HG03520 (cell line): ENCODE measurements around the gene KAZN.

Experiments used
- ATAC-seq: cut with Tn5 transposase; IDR thresholded peaks from one replicate; pipeline ENCODE4 v1.9.1; 2021; ENCODE audit warnings: mild to moderate bottlenecking, moderate library complexity; ENCODE audit not compliant: unreplicated experiment

Gene KAZN

DNA sequence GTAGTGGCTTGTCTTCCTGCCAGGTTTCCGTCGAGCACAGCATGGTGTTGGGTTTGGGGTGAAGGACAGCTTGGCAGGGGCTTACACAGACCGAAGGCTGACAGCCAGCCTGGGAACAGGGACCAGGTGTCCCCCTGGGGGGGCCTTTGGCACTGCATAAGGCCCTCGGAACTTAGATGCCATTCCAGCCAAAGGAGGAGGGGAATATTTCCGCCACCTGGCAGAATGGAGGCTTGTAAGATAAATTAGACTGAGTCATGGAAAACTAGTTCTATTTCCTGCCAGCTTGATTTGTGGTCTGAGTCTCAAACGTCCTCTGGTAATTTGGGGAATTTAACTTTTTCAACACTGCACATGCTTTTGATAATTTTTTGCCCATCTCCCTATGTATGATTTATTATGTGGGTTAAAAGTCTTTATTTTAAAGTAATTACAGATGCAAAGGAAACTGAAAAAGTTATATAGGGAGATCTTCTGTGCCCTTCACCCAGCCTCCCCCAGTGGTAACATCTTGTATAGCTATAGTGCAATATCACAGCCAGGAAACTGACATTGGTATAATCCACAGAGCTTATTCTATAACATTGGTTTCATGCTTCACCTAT is 543.6 kb downstream of the KAZN start:
- no peak for ATAC-seq

DNA sequence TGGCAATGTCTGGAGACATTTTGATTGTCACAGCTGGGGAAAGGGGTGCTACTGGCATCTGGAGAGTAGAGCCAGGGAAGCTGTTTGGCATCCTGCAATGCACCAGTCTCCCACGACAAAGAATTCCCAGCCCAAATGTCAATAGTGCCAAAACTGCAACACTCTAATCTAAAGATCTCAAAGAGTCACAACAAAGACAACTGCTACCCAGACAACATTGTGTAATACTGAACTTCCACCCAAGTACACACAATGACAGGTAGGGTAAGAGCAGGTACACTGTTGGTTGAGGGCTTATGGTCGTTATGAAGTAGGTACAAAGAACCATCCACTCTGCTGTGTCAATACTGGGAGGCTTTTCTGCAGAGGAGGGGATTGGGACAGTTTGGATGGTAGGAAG is 546.8 kb downstream of the KAZN start:
- ATAC-seq = no peak

- ATAC-seq = no peak
Measured at GRCh38 chr1:15146142-15146680, 547.7 kb downstream of the KAZN start.

GRCh38 chr1:15146971-15147376 is 548.5 kb downstream of the KAZN start:
- no peak for ATAC-seq

DNA sequence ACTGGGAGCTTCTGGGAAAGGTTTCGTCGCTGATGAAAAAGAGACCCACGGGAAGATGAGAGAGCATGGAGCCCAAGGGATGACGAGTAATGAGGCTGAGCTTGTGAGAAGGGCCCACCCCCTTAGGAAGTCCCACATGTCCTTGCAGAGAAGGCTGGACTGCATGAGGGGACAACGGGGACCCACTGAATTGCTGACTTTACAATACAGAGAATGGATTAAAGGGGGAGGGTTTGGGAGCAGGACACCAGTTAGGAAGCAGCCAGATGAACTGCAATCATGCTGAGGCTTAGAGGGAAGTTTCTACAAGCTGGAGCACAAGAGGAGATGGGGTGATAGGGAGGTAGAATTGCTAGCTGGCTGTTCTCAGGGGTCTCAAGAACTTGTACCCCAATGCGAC is 549.5 kb downstream of the KAZN start:
- ATAC-seq = no peak

DNA sequence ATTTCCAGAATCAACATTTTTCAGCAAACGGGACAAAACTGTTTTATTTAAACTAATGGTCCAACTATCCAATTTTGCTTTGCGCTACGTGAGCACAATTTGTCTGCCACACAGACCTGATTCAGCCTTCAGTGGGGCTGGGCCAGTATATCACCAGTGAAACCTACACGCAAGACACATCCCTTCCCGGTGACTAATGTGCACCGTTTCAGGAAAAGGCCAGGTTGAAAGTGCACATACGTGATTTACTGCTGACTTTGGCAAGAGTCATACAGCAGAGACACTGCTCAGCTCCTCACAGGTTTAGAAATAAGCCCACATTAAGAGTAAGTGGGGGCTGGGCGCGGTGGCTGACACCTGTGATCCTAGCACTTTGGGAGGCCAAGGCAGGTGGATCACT is 550.0 kb downstream of the KAZN start:
- no peak for ATAC-seq

GRCh38 chr1:15148941-15149340 is 550.5 kb downstream of the KAZN start:
- no peak for ATAC-seq

DNA sequence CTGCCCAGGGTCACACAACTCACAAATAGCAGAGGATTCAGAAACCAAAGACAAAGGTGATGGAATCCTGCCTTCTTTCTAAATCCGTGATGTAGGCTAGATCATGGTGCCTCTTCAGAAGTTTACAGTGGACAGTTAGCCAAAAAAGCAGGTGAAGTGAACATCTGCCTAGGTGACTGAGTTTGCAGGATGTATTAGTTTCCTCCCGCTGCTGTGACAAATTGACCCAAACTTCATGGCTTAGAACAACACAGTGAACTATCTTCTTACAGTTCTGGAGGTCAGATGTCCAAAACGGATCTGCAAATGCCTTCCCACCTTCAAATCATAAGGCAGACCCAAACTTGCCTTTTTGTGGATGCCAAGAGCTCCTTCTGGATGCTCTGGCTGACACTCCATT is 551.9 kb downstream of the KAZN start:
- no peak for ATAC-seq

DNA sequence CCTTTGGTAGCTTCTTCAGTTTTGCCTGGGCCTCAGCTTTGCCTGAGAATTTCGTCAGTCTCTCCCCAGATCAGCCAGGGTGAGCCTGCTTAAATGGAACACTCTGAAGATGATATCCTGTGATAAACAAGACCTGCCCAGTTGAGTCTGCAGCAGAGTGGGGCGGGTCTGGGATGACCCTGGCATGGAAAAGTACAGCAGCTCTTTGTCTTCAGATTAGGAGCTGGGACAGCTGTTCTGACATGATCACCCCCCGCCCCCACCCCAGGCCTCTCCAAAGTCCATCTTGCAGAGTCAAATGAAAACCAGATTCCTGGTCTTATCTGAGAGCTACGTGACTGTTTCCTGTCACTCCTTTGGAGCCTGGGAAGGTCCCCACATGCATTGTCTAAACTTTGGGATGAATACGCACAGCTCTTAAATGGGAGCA is 552.9 kb downstream of the KAZN start:
- no peak for ATAC-seq

GRCh38 chr1:15151871-15152270 is 553.4 kb downstream of the KAZN start:
- no peak for ATAC-seq

GRCh38 chr1:15152318-15153183 is 554.1 kb downstream of the KAZN start:
- no peak for ATAC-seq

DNA sequence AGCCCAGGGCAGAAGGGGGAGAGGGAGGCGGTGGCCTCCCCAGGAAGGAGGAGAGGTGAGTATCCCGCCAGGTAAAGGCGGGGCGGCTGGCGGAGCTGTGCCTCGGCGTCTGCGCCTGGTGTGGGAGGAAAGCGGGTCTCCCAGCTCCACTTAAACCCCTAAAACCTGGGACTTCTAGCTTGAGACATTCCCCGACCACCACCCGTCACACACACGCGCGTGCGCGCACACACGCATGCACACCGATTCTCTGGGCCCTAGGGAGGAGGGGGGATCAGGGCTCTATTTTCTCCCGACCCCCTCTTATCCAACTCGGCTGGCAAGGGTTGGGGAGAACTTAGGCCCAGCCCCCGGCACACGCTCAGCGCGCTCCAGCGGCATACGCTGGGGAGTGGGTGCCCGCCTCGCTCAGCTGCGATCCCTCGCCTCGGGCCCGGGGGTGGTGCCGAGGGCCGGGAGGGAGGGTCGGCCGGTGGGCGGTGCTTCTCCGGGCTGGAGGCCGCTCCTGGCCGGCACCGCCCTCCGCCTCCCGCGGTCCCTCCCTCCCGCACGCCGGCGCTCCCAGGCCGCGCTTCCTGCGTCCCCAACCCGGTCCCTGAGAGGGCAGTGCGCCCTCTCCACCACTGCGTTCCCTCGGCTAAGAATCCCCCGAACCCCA is 554.8 kb downstream of the KAZN start, which contains the start of gene TMEM51:
TSS of gene TMEM51 (plus strand) at position 564 of the 658 bp plus-strand sequence. CDS start 61,341 bp downstream, outside the sequence.
- ATAC-seq = no peak

GRCh38 chr1:15153842-15154479 is 555.5 kb downstream of the KAZN start:
- no peak for ATAC-seq

- ATAC-seq = no peak
Measured at GRCh38 chr1:15154480-15155036, 556.1 kb downstream of the KAZN start.

DNA sequence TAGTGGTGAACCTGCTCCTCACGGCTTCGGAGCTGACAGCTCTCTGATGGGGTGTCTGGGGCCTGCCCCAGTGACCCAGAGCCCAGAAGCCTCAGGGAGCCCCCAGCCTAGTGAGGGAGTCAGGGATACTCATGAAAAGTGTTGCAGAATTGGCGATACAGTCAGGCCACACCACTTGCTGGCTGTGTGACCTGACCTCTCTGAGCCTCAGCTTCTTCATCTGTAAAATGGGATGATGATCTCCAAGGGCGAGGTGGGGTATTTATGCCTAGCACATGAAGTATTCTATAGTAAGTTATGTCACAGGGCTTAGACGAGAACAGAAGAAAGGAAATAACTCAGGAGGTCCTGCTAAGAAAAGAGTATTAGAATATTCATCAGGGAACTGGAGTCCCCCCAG is 556.7 kb downstream of the KAZN start:
- no peak for ATAC-seq

GRCh38 chr1:15155888-15156741 is 557.6 kb downstream of the KAZN start:
- no peak for ATAC-seq

- ATAC-seq = no peak
Measured at GRCh38 chr1:15156807-15157380, 558.4 kb downstream of the KAZN start.

DNA sequence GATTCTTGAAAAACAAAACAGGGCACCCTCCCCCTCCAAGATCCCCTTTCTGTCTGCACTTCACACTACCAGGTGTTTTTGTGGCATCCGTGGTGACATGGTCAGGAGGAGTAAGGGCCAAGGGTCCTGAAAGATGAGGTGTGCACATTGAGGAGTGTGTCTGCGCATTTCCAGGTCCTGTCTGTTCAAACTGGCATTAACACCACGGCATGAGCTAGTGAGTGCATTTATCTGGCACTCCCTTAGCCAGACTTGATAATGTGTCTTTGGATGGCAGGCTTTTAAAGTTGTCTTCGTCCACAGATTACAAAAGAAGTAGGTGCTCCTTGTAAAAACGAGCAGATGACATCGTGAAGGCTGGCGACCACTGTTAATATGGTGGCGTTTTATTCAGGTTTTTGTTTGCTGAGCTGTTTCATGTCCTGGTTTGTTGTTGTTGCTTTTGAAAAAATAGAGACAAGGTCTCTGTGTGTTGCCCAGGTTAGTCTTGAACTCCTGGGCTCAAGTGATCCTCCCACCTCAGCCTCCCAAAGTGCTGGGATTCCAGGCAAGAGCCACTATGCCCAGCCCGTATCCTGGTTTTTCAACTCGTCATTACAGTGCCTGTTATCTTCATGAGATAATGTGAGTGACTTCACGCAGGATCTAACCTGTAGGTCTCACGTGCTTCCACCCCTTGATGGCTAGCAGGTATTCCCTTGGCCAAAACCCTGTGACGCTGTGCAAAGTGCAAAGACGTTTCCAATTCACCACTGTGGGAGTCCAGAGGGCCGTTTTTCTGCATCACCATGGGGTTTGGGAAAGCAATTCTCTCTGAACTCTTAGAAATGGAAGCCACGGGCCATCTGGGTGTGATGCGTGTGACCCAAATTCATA is 559.3 kb downstream of the KAZN start:
- ATAC-seq = no peak
